SK-N-SH (cell line): ENCODE data around the gene FRMD4B.
A peak's percentile ranks its signal among the peaks of the same experiment; 100 is the strongest.

ENCODE experiments used
- CTCF ChIP-seq: fragments of 200-600 bp; sonication (generic); IDR thresholded peaks from 2 replicates; pipeline ENCODE4 v1.6.1; 2017; ENCODE audit warnings: antibody characterized with exemption, mild to moderate bottlenecking, moderate library complexity
- EP300 ChIP-seq, 2 experiments: IDR thresholded peaks; 2 replicates each; pipeline versions ENCODE4 v1.4.0 to v1.6.1; 2012; ENCODE audit warnings: borderline replicate concordance in 1 of 2, low read depth in 1 of 2, low read length in 1 of 2
- POLR2AphosphoS5 ChIP-seq: IDR thresholded peaks from 2 replicates; pipeline ENCODE4 v1.6.1; 2012; ENCODE audit warnings: low read depth, low read length

GRCh38 chr3:69178838-69179739, 206.8 kb downstream of the FRMD4B start:
- TF ChIP-seq EP300 (IDR thresholded peaks at IDR 0.05; ENCODE audit: borderline replicate concordance in 1 of 2, low read depth in 1 of 2, low read length in 1 of 2) (no peak), POLR2AphosphoS5 (no peak), CTCF (0 out of 2 replicates have a peak, but pooled peaks have one; percentile 8)
